GM19351 (cell line): ENCODE data around the gene GPR26.
"Not testable (repeated sequence)": the region's sequence is repeated elsewhere in the genome, so short reads cannot be mapped to it uniquely, and the experiment has no call there.

Source experiments
- ATAC-seq: cut with Tn5 transposase; IDR thresholded peaks from one replicate; pipeline ENCODE4 v1.9.1; 2021; ENCODE audit warnings: mild to moderate bottlenecking, moderate library complexity; ENCODE audit not compliant: unreplicated experiment

Gene GPR26

GRCh38 chr10:123706236-123706635 is 40.1 kb downstream of the GPR26 start:
- ATAC-seq: no peak

GRCh38 chr10:123715546-123715945 is 49.4 kb downstream of the GPR26 start:
- ATAC-seq: no peak

GRCh38 chr10:123717336-123717735 is 51.2 kb downstream of the GPR26 start:
- no peak for ATAC-seq

GRCh38 chr10:123718544-123719060 is 52.4 kb downstream of the GPR26 start:
- no peak for ATAC-seq

- ATAC-seq: no peak
These were observed 54.4 kb downstream of the GPR26 start for GRCh38 chr10:123720536-123720935.

- ATAC-seq: no peak
These were observed 55.4 kb downstream of the GPR26 start for GRCh38 chr10:123721441-123722049.

- ATAC-seq: no peak
These were observed 56.2 kb downstream of the GPR26 start for GRCh38 chr10:123722351-123722750.

GRCh38 chr10:123724747-123725146 is 58.6 kb downstream of the GPR26 start:
- ATAC-seq: no peak

- no peak for ATAC-seq
These were observed 60.2 kb downstream of the GPR26 start for GRCh38 chr10:123726381-123726780.

- ATAC-seq: no peak
These were observed 60.7 kb downstream of the GPR26 start for GRCh38 chr10:123726836-123727235.

- ATAC-seq: no peak
These were observed 63.4 kb downstream of the GPR26 start for GRCh38 chr10:123729523-123729922.

- not testable (repeated sequence) for ATAC-seq
These were observed 70.8 kb downstream of the GPR26 start for GRCh38 chr10:123736917-123737316.

GRCh38 chr10:123741146-123741545 is 75.0 kb downstream of the GPR26 start:
- ATAC-seq: no peak

- ATAC-seq: no peak
These were observed 75.6 kb downstream of the GPR26 start for GRCh38 chr10:123741711-123742110.

GRCh38 chr10:123742751-123743440 is 76.7 kb downstream of the GPR26 start:
- no peak for ATAC-seq

GRCh38 chr10:123743441-123744223 is 77.5 kb downstream of the GPR26 start:
- ATAC-seq: no peak

GRCh38 chr10:123744224-123744536 is 78.0 kb downstream of the GPR26 start:
- no peak for ATAC-seq
